ENCODE measurements around the gene NTMT2.

NTMT2 gene

DNA sequence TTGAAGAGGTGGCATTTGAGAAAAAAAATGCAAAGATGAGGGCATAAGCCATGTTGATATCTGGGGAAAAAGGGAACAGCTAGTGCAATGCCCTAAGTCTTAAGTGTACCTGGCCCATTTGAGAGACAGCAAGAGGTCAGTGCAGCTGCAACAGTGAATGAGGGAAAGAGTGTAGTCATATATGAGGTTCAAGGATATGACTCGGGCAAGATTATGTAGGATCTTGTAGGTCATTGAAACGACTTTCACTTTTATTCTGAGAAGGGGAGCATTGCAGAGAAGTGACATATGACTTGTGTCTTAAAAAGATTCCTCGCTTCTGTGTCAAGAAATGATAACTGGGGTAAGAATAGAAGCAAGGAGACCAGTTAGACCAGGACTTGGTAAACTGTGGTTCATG is 31.0 kb downstream of the NTMT2 start:
- TF ChIP-seq, protein P1, sequence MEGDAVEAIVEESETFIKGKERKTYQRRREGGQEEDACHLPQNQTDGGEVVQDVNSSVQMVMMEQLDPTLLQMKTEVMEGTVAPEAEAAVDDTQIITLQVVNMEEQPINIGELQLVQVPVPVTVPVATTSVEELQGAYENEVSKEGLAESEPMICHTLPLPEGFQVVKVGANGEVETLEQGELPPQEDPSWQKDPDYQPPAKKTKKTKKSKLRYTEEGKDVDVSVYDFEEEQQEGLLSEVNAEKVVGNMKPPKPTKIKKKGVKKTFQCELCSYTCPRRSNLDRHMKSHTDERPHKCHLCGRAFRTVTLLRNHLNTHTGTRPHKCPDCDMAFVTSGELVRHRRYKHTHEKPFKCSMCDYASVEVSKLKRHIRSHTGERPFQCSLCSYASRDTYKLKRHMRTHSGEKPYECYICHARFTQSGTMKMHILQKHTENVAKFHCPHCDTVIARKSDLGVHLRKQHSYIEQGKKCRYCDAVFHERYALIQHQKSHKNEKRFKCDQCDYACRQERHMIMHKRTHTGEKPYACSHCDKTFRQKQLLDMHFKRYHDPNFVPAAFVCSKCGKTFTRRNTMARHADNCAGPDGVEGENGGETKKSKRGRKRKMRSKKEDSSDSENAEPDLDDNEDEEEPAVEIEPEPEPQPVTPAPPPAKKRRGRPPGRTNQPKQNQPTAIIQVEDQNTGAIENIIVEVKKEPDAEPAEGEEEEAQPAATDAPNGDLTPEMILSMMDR (IDR thresholded peaks at IDR 0.05), result no peak

DNA sequence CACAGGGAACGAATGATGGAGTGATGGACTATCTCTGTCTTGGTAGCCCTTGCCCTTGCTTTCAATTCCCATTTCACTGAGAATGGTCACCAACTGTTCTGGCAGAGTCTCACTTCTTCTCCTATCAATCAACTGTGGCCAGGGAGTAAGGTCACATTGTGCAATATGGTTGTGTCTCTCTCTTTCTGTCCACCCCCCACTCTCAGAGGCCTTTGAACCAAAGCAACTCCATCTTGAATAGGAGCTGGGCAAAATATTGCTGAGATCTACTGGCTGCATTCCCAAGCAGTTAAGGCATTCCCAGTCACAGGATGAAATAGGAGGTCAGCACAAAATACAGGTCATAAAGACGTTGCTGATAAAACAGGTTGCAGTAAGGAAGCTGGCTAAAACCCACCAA is 36.7 kb downstream of the NTMT2 start:
- TF ChIP-seq, protein P1 (IDR thresholded peaks at IDR 0.05), result no peak

DNA sequence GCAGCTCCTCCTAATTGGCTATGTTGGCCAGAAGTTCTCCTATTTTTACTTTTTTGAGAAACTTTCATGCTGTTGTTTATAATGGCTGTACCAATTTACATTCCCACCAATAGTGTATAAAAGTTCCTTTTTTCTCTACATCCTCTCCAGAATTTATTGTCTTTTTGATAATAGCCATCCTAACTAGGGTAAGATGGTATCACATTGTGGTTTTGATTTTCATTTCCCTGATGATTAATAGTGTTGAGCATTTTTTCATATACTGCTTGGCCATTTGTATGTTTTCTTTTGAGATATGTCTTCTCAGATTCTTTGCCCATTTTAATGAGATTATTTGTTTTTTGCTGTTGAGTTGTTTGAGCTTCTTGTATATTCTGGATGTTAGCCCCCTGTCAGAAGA is 46.8 kb downstream of the NTMT2 start:
- TF ChIP-seq, protein P1 (IDR thresholded peaks at IDR 0.05), result no peak

DNA sequence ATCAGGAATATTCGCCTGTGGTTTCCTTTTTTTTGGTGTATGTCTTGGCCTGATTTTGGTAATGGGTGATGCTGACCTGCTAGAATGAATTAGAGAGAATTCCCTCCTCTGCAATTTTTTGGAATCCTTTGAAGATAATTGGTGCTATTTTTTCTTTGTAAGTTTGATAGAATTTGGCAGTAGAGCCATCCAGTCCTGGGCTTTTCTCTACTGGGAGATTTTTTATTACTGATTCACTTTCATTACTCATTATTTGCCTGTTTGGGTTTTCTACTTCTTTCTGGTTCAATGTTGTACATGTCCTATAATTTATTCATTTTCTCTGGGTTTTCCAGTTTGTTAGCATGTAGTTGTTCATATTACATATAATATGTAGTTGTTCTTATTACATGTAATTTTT is 48.7 kb downstream of the NTMT2 start:
- TF ChIP-seq, protein P1 (IDR thresholded peaks at IDR 0.05), result no peak

DNA sequence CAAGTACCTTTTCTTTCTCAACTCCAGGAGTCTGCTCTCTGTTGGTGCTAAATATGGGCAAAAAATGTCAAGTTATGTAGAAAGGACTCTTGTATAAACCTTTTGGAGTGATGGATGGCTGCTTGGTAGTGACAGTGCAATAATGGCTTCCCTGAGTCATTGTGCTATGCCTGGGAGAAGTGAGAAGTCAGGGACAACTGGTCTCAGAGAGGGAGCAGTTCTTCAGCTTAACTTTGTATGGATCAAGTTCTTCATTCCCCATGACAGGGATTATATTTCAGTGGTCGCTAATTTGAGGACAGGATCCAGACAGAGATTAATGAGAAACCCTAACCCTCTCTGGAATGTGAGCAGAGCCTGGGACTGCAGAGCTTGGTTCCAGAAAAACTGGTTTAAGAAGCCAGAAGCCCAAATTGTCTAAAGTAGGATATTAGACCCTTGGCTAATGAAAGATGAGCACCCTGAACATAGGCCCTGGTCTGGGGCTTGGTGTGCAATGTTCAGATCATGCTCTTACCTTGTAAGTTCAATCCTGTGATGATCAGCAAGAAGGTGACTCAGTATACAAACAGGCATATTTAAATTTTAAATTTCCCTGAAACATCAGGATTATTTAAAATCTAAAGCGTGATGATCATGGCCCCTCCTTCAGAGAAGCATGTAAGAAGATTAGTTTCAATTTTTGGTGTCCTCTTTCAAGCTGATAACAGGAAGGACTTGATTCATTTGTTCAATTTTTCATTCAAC is 50.9 kb downstream of the NTMT2 start:
- TF ChIP-seq, protein P1 (IDR thresholded peaks at IDR 0.05), result no peak

DNA sequence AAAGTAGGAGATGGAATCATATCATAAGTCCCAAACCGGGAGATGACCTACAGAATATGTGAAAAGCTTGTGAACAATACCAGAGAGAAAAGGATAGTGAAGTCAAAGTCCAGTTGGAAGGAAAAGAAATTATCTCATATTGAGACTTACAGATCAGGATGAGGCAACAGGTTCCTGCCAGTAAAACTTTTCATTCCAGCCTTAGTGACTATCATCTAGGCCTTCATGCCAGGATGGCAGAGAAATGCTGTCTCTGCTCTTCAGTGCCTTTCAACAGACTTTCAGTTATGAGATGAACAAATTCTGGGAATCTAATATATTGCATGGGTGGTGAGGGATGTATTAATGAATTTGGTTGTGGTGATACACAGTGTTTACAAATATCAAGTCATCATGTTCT is 52.3 kb downstream of the NTMT2 start:
- TF ChIP-seq, protein P1 (IDR thresholded peaks at IDR 0.05), result no peak

DNA sequence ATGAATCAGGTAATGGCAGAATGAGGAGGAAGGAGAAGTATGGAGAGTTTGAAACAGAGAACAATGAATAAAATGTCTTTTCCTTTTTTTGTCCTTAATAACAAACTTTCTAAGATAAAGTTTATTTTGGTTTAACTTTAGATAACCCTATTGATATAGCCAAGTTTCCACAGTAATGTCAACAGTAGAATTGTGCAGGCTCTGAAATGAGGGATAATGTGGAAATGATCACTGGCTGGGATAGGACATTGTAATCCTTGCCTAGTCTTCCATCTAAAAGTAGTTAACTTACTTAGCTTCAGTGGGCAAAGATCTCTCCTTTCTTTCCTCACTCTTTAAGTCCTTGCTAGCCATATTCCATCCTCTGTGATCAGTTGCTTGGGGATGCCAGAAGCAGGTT is 52.8 kb downstream of the NTMT2 start:
- TF ChIP-seq, protein P1 (IDR thresholded peaks at IDR 0.05), result no peak

DNA sequence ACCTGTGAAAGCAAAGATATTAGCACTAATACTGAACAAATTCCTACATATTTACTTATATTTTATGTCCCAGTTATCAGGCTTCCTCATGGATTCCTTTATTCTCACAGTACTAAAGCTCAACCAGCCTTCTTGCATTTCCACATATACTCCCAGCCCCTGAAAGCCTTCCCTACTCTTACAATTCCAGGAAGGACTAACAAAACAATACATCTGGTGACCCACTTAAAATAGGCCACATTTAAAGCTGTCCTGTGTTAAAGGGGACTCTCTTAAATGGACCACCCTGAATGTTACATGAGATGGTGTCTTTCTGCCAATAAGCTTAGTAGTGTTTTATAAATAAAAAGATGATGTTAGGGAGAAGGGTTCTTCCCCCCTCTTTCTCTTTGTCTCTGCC is 54.4 kb downstream of the NTMT2 start:
- TF ChIP-seq, protein P1 (IDR thresholded peaks at IDR 0.05), result no peak

Measured in LNCAP (cell line).